ENCODE results near the gene PTBP1. TPM values are rescaled to one million over a fixed set of nuclear protein-coding genes. Genes with fewer than 3 reads are reported as not detected.

The PTBP1 gene
- total RNA-seq, 1 experiment from 2014 or later, result 680 TPM

- no peak for TF ChIP-seq ZNF512 (CRISPR knock-in tag; IDR thresholded peaks at IDR 0.05; ENCODE audit: borderline replicate concordance)
- no peak for TF ChIP-seq RELA (CRISPR knock-in tag; IDR thresholded peaks at IDR 0.05; ENCODE audit: borderline replicate concordance)
- TF ChIP-seq PREB (CRISPR knock-in tag; IDR thresholded peaks at IDR 0.05; ENCODE audit: borderline replicate concordance), result no peak
- no peak for TF ChIP-seq ZBTB21 (CRISPR knock-in tag; IDR thresholded peaks at IDR 0.05; ENCODE audit: borderline replicate concordance)
- TF ChIP-seq CREB1 (CRISPR knock-in tag; IDR thresholded peaks at IDR 0.05), result no peak
- no peak for TF ChIP-seq ZNF281 (CRISPR knock-in tag; IDR thresholded peaks at IDR 0.05)
- no peak for TF ChIP-seq GTF2I (CRISPR knock-in tag; conservative IDR thresholded peaks at IDR 0.05)
- TF ChIP-seq GABPB1 (CRISPR knock-in tag; IDR thresholded peaks at IDR 0.05), result no peak
- no peak for TF ChIP-seq KAT7 (CRISPR knock-in tag; IDR thresholded peaks at IDR 0.05; ENCODE audit: borderline replicate concordance)
- no peak for TF ChIP-seq HMGA2 (CRISPR knock-in tag; IDR thresholded peaks at IDR 0.05)
- TF ChIP-seq ERG (CRISPR knock-in tag; IDR thresholded peaks at IDR 0.05), result no peak
Measured at GRCh38 chr19:815775-816499, 18.7 kb downstream of the PTBP1 start (continued).

GRCh38 chr19:816500-816857, 19.2 kb downstream of the PTBP1 start:
- TF ChIP-seq ZNF416 (CRISPR knock-in tag; IDR thresholded peaks at IDR 0.05), result no peak
- TF ChIP-seq ATF2 (CRISPR knock-in tag; IDR thresholded peaks at IDR 0.05; ENCODE audit: borderline replicate concordance, low read depth), result no peak
- TF ChIP-seq ELF4 (CRISPR knock-in tag; IDR thresholded peaks at IDR 0.05; ENCODE audit: low read depth), result no peak
- TF ChIP-seq NR2C2 (CRISPR knock-in tag; IDR thresholded peaks at IDR 0.05), result no peak
- TF ChIP-seq TEAD4 (CRISPR knock-in tag; IDR thresholded peaks at IDR 0.05), result no peak
- Mint-ChIP-seq H3K9me3 (peaks cover 5% of the 10 kb centered on the region), H3K27ac (no peak overlapping the region), H3K36me3 (peaks cover 16% of the 10 kb centered on the region), H3K27me3 (ENCODE audit: low read depth) (no peaks in the 10 kb centered on the region), H3K4me3 (no peak overlapping the region), H3K4me1 (no peaks in the 10 kb centered on the region)
- CTCF ChIA-PET, result no interaction called here
- no peak for ATAC-seq
- POLR2A ChIA-PET, result no interaction called here
- no peak for DNase-seq (ENCODE audit: low spot score)
